Chondrocyte (in vitro differentiated cells): ENCODE measurements around the gene ZDHHC8. TPM values are rescaled to one million over a fixed set of nuclear protein-coding genes. Genes with fewer than 3 reads are reported as not detected.
A peak's percentile ranks its signal among the peaks of the same experiment; 100 is the strongest.

ENCODE experiments used
- DNase-seq: peaks from one replicate; pipeline ENCODE4 v3.0.0; 2021; ENCODE audit warnings: mixed read lengths, low spot score
- H3K27ac Mint-ChIP-seq: one replicate; pipeline ENCODE4 v1.8.0; 2021; ENCODE audit warnings: mild to moderate bottlenecking, moderate library complexity, mixed read lengths; ENCODE audit not compliant: unreplicated experiment
- H3K27me3 Mint-ChIP-seq: 2 replicates; pipeline ENCODE4 v1.8.0; 2021; ENCODE audit warnings: low read depth, mixed read lengths
- H3K36me3 Mint-ChIP-seq: 2 replicates; pipeline ENCODE4 v1.8.0; 2021; ENCODE audit warnings: low read depth, mixed read lengths
- H3K4me1 Mint-ChIP-seq: 2 replicates; pipeline ENCODE4 v1.8.0; 2021; ENCODE audit warnings: low read depth, mild to moderate bottlenecking, mixed read lengths
- H3K4me3 Mint-ChIP-seq: one replicate; pipeline ENCODE4 v1.8.0; 2021; ENCODE audit warnings: mild to moderate bottlenecking, moderate library complexity, mixed read lengths; ENCODE audit not compliant: unreplicated experiment
- H3K9me3 Mint-ChIP-seq: 2 replicates; pipeline ENCODE4 v1.8.0; 2021; ENCODE audit warnings: low read depth, mixed read lengths
- CTCF ChIP-seq: fragments of 200-600 bp; sonication (generic); IDR thresholded peaks from 2 replicates; pipeline ENCODE4 v1.5.0; 2021; ENCODE audit warnings: antibody characterized with exemption, mild to moderate bottlenecking, moderate library complexity
- total RNA-seq: library from RNA; stranded (reverse); gene quantifications from 3 replicates; pipeline ENCODE4 v1.2.1, GENCODE V29; 2021

ZDHHC8 gene
- total RNA-seq, 1 donor from 2014 or later, result 95.2 TPM

- Mint-ChIP-seq H3K36me3 (peaks cover 16% of the 10 kb centered on the region), H3K4me3 (peak overlapping the region; percentile 86), H3K4me1 (peaks cover 30% of the 10 kb centered on the region), H3K27me3 (no peaks in the 10 kb centered on the region), H3K9me3 (no peaks in the 10 kb centered on the region), H3K27ac (peak overlapping the region; percentile 80)
- no peak for TF ChIP-seq CTCF
- DNase-seq, result peak; percentile 88
Measured at GRCh38 chr22:20114506-20115475, 16.8 kb upstream of the ZDHHC8 start.

- DNase-seq, result peak; percentile 82
- H3K9me3 Mint-ChIP-seq, result no peaks in the 10 kb centered on the region
- H3K4me1 Mint-ChIP-seq, result peaks cover 30% of the 10 kb centered on the region
- H3K36me3 Mint-ChIP-seq, result peaks cover 16% of the 10 kb centered on the region
- peak within 1 kb of the TSS; percentile 86 for H3K4me3 Mint-ChIP-seq
- TF ChIP-seq CTCF, result no peak
- peak within 1 kb of the TSS; percentile 96 for H3K27ac Mint-ChIP-seq
- no peaks in the 10 kb centered on the region for H3K27me3 Mint-ChIP-seq
Measured at GRCh38 chr22:20115691-20116375, 15.8 kb upstream of the ZDHHC8 start, which contains the start of gene RANBP1. TSS of gene RANBP1 (plus strand) at chr22:20116104. CDS start at chr22:20116185, 81 bp downstream.

GRCh38 chr22:20116376-20116950 lies 15.1 kb upstream of the ZDHHC8 start:
- Mint-ChIP-seq H3K27ac (peak overlapping the region; percentile 96), H3K9me3 (no peaks in the 10 kb centered on the region), H3K36me3 (peaks cover 16% of the 10 kb centered on the region), H3K27me3 (no peaks in the 10 kb centered on the region), H3K4me1 (peaks cover 30% of the 10 kb centered on the region), H3K4me3 (peak overlapping the region; percentile 86)
- no peak for TF ChIP-seq CTCF
- DNase-seq, result peak; percentile 88

GRCh38 chr22:20116951-20117632 lies 14.5 kb upstream of the ZDHHC8 start, which contains the start of gene TRMT2A:
TSS of gene TRMT2A (minus strand) at chr22:20117226. CDS start at chr22:20116906, 320 bp downstream.
- Mint-ChIP-seq H3K36me3 (peaks cover 16% of the 10 kb centered on the region), H3K27me3 (no peaks in the 10 kb centered on the region), H3K9me3 (no peaks in the 10 kb centered on the region), H3K4me1 (peaks cover 27% of the 10 kb centered on the region), H3K27ac (peak within 1 kb of the TSS; percentile 96), H3K4me3 (peak within 1 kb of the TSS; percentile 86)
- DNase-seq, result peak; percentile 99
- TF ChIP-seq CTCF, result peak; percentile 60
